ENCODE results near the gene PIWIL1. TPM values are rescaled to one million over a fixed set of nuclear protein-coding genes. Genes with fewer than 3 reads are reported as not detected.

The PIWIL1 gene
- total RNA-seq, 2 experiments from 2014 or later, result not detected

- ChIA-PET POLR2A (no interaction called here), CTCF (no interaction called here)
- H3K36me3 Mint-ChIP-seq (ENCODE audit: low read depth), result no peaks in the 10 kb centered on the region
- no peak overlapping the region for H3K27ac Mint-ChIP-seq
- intact Hi-C loops (cut with DNase I, micrococcal nuclease), result no loop called here
- no peak overlapping the region for H3K4me3 Mint-ChIP-seq
- ATAC-seq (ENCODE audit: poor library complexity), result no peak
- H3K9me3 ChIP-seq (ENCODE audit: control insufficient read depth in 1 of 2, insufficient read depth in 1 of 2, low read length in 2 of 2), result no peaks in the 10 kb centered on the region
- H3K9me3 Mint-ChIP-seq, result no peaks in the 10 kb centered on the region
- H3K27ac ChIP-seq (ENCODE audit: low read depth in 1 of 2, low read length in 2 of 2), result no peak overlapping the region
- no peak for TF ChIP-seq CTCF (IDR thresholded peaks at IDR 0.05)
- no peaks in the 10 kb centered on the region for H3K4me1 Mint-ChIP-seq (ENCODE audit: low read depth)
- no peaks in the 10 kb centered on the region for H3K36me3 ChIP-seq (ENCODE audit: insufficient read depth, low read length)
- no peak overlapping the region for H3K4me3 ChIP-seq (ENCODE audit: low read length)
- DNase-seq, result no peak
- H3K4me1 ChIP-seq (ENCODE audit: insufficient read depth, low read length), result no peaks in the 10 kb centered on the region
- H3K27me3 Mint-ChIP-seq, result peaks cover 33% of the 10 kb centered on the region
- H3K27me3 ChIP-seq (ENCODE audit: control insufficient read depth in 1 of 2, insufficient read depth in 2 of 2, low read length in 2 of 2), result peaks cover 3 to 8% of the 10 kb centered on the region in 2 experiments
Measured at GRCh38 chr12:130345292-130345691, 7.6 kb downstream of the PIWIL1 start.

GRCh38 chr12:130347588-130347987 lies 9.9 kb downstream of the PIWIL1 start:
- no peak overlapping the region for H3K27ac Mint-ChIP-seq
- no peak for ATAC-seq (ENCODE audit: poor library complexity)

GRCh38 chr12:130350715-130351114 lies 13.0 kb downstream of the PIWIL1 start:
- no peaks in the 10 kb centered on the region for H3K9me3 Mint-ChIP-seq
- H3K4me1 ChIP-seq (ENCODE audit: insufficient read depth, low read length), result no peaks in the 10 kb centered on the region
- ChIA-PET POLR2A (no interaction called here), CTCF (no interaction called here)
- TF ChIP-seq CTCF (IDR thresholded peaks at IDR 0.05), result no peak
- no peaks in the 10 kb centered on the region for H3K4me1 Mint-ChIP-seq (ENCODE audit: low read depth)
- no peak overlapping the region for H3K27ac ChIP-seq (ENCODE audit: low read depth in 1 of 2, low read length in 2 of 2)
- peaks cover 26% of the 10 kb centered on the region for H3K27me3 Mint-ChIP-seq
- H3K27me3 ChIP-seq (ENCODE audit: control insufficient read depth in 1 of 2, insufficient read depth in 2 of 2, low read length in 2 of 2), result peaks cover 3 to 5% of the 10 kb centered on the region in 2 experiments
- no peaks in the 10 kb centered on the region for H3K9me3 ChIP-seq (ENCODE audit: control insufficient read depth in 1 of 2, insufficient read depth in 1 of 2, low read length in 2 of 2)
- no peaks in the 10 kb centered on the region for H3K36me3 Mint-ChIP-seq (ENCODE audit: low read depth)
- ATAC-seq (ENCODE audit: poor library complexity), result no peak
- H3K27ac Mint-ChIP-seq, result no peak overlapping the region
- no peak overlapping the region for H3K4me3 Mint-ChIP-seq
- no peak overlapping the region for H3K4me3 ChIP-seq (ENCODE audit: low read length)
- intact Hi-C loops (cut with DNase I, micrococcal nuclease), result no loop called here
- H3K36me3 ChIP-seq (ENCODE audit: insufficient read depth, low read length), result no peaks in the 10 kb centered on the region
- DNase-seq, result no peak

More at GRCh38 chr12:130347588-130347987, 9.9 kb downstream of the PIWIL1 start:
- TF ChIP-seq CTCF (IDR thresholded peaks at IDR 0.05), result no peak
- Histone ChIP-seq H3K4me1 (ENCODE audit: insufficient read depth, low read length) (no peaks in the 10 kb centered on the region), H3K27me3 (ENCODE audit: control insufficient read depth in 1 of 2, insufficient read depth in 2 of 2, low read length in 2 of 2) (peaks cover 3 to 5% of the 10 kb centered on the region in 2 experiments), H3K4me3 (ENCODE audit: low read length) (no peak overlapping the region), H3K36me3 (ENCODE audit: insufficient read depth, low read length) (no peaks in the 10 kb centered on the region), H3K9me3 (ENCODE audit: control insufficient read depth in 1 of 2, insufficient read depth in 1 of 2, low read length in 2 of 2) (no peaks in the 10 kb centered on the region), H3K27ac (ENCODE audit: low read depth in 1 of 2, low read length in 2 of 2) (no peak overlapping the region)
- DNase-seq, result no peak
- H3K27me3 Mint-ChIP-seq, result peaks cover 21% of the 10 kb centered on the region
- no peaks in the 10 kb centered on the region for H3K9me3 Mint-ChIP-seq
- POLR2A ChIA-PET, result no interaction called here
- H3K36me3 Mint-ChIP-seq (ENCODE audit: low read depth), result no peaks in the 10 kb centered on the region
- CTCF ChIA-PET, result no interaction called here
- H3K4me3 Mint-ChIP-seq, result no peak overlapping the region
- intact Hi-C loops (cut with DNase I, micrococcal nuclease), result no loop called here
- no peaks in the 10 kb centered on the region for H3K4me1 Mint-ChIP-seq (ENCODE audit: low read depth)
